H9 (cell line): ENCODE results near the gene ABCF1. TPM values are rescaled to one million over a fixed set of nuclear protein-coding genes. Genes with fewer than 3 reads are reported as not detected.

Experiments
- DNase-seq: peaks from one replicate; pipeline ENCODE4 v3.0.0-alpha.2; 2017
- H2AFZ ChIP-seq: one replicate; pipeline ENCODE4 v1.6.1; 2013; ENCODE audit warnings: mild to moderate bottlenecking, low read length, control low read depth, moderate library complexity
- H2AK5ac ChIP-seq: 2 replicates; pipeline ENCODE4 v1.6.1; 2013; ENCODE audit warnings: low read length, control low read depth, mixed read lengths; ENCODE audit not compliant: insufficient read length
- H2BK120ac ChIP-seq: one replicate; pipeline ENCODE4 v1.6.1; 2013; ENCODE audit warnings: low read depth, mild to moderate bottlenecking, low read length, control low read depth, inconsistent platforms; ENCODE audit not compliant: poor library complexity, severe bottlenecking
- H2BK12ac ChIP-seq: 2 replicates; pipeline ENCODE4 v1.6.1; 2013; ENCODE audit warnings: low read length, control low read depth, mixed read lengths, low read depth; ENCODE audit not compliant: insufficient read length
- H2BK15ac ChIP-seq: 2 replicates; pipeline ENCODE4 v1.6.1; 2013; ENCODE audit warnings: low read depth, low read length, control low read depth
- H2BK20ac ChIP-seq: one replicate; pipeline ENCODE4 v1.6.1; 2013; ENCODE audit warnings: low read depth, mild to moderate bottlenecking, low read length, control low read depth, inconsistent platforms; ENCODE audit not compliant: poor library complexity, severe bottlenecking
- H2BK5ac ChIP-seq: 2 replicates; pipeline ENCODE4 v1.6.1; 2013; ENCODE audit warnings: low read length, control low read depth, mixed read lengths; ENCODE audit not compliant: insufficient read length
- H3K14ac ChIP-seq: 2 replicates; pipeline ENCODE4 v1.6.1; 2013; ENCODE audit warnings: low read length, control low read depth; ENCODE audit not compliant: insufficient read depth
- H3K18ac ChIP-seq: 2 replicates; pipeline ENCODE4 v1.6.1; 2013; ENCODE audit warnings: low read depth, mild to moderate bottlenecking, mixed read lengths, low read length, control low read depth; ENCODE audit not compliant: insufficient read length
- H3K23ac ChIP-seq: 2 replicates; pipeline ENCODE4 v1.6.1; 2013; ENCODE audit warnings: low read length, control low read depth, mixed read lengths, low read depth; ENCODE audit not compliant: insufficient read length
- H3K23me2 ChIP-seq: 2 replicates; pipeline ENCODE4 v1.6.1; 2013; ENCODE audit warnings: low read depth, mild to moderate bottlenecking, mixed read lengths, low read length, control low read depth; ENCODE audit not compliant: insufficient read length, poor library complexity, severe bottlenecking
- H3K27ac ChIP-seq: 2 replicates; pipeline ENCODE4 v1.5.1; 2013; ENCODE audit warnings: low read length, control low read depth, mixed read lengths, low read depth; ENCODE audit not compliant: insufficient read length
- H3K27me3 ChIP-seq: 2 replicates; pipeline ENCODE4 v1.6.1; 2013; ENCODE audit warnings: low read length, control low read depth, inconsistent platforms; ENCODE audit not compliant: insufficient read depth
- H3K4ac ChIP-seq: 2 replicates; pipeline ENCODE4 v1.6.1; 2013; ENCODE audit warnings: low read depth, mild to moderate bottlenecking, control low read depth, inconsistent platforms, low read length, moderate library complexity
- H3K4me1 ChIP-seq: 2 replicates; pipeline ENCODE4 v1.6.1; 2013; ENCODE audit warnings: low read length, control low read depth, inconsistent platforms; ENCODE audit not compliant: insufficient read depth
- H3K4me2 ChIP-seq: 2 replicates; pipeline ENCODE4 v1.6.1; 2013; ENCODE audit warnings: low read length, control low read depth, mixed read lengths; ENCODE audit not compliant: insufficient read length, insufficient read depth
- H3K56ac ChIP-seq: 2 replicates; pipeline ENCODE4 v1.6.1; 2013; ENCODE audit warnings: low read depth, mild to moderate bottlenecking, mixed read lengths, low read length, control low read depth; ENCODE audit not compliant: insufficient read length
- H3K79me1 ChIP-seq: 2 replicates; pipeline ENCODE4 v1.6.1; 2013; ENCODE audit warnings: low read depth, mild to moderate bottlenecking, moderate library complexity, low read length, control low read depth, inconsistent platforms; ENCODE audit not compliant: insufficient read depth, poor library complexity, severe bottlenecking
- H3K79me2 ChIP-seq: 2 replicates; pipeline ENCODE4 v1.6.1; 2013; ENCODE audit warnings: low read length, control low read depth, inconsistent platforms; ENCODE audit not compliant: insufficient read depth
- H3K9ac ChIP-seq: 2 replicates; pipeline ENCODE4 v1.6.1; 2013; ENCODE audit warnings: low read length, control low read depth, mixed read lengths; ENCODE audit not compliant: insufficient read length; ENCODE audit errors: extremely low read depth
- H3K9me3 ChIP-seq: one replicate; pipeline ENCODE4 v1.6.1; 2013; ENCODE audit warnings: low read depth, low read length, inconsistent platforms; ENCODE audit not compliant: control insufficient read depth
- H3T11ph ChIP-seq: one replicate; pipeline ENCODE4 v1.6.1; 2013; ENCODE audit warnings: mild to moderate bottlenecking, low read length, control low read depth, inconsistent platforms
- H4K20me1 ChIP-seq: one replicate; pipeline ENCODE4 v1.6.1; 2013; ENCODE audit not compliant: control insufficient read depth, insufficient read length, insufficient read depth
- H4K5ac ChIP-seq: 2 replicates; pipeline ENCODE4 v1.6.1; 2013; ENCODE audit warnings: low read depth, mild to moderate bottlenecking, mixed read lengths, low read length, control low read depth; ENCODE audit not compliant: insufficient read length
- H4K8ac ChIP-seq: replicated peaks from 2 replicates; pipeline ENCODE4 v1.6.1; 2013; ENCODE audit warnings: low read length, control low read depth, mixed read lengths, low read depth; ENCODE audit not compliant: insufficient read length
- H4K91ac ChIP-seq: 2 replicates; pipeline ENCODE4 v1.6.1; 2013; ENCODE audit warnings: low read depth, mild to moderate bottlenecking, moderate library complexity, mixed read lengths, low read length, control low read depth; ENCODE audit not compliant: insufficient read length
- H3K27ac Mint-ChIP-seq, 3 experiments: 2 replicates in 2 of 3; 3 replicates in 1 of 3; pipeline ENCODE4 v1.8.0; 2020 to 2021; ENCODE audit warnings: mixed read lengths in 3 of 3, mild to moderate bottlenecking in 1 of 3, moderate library complexity in 1 of 3
- H3K27me3 Mint-ChIP-seq: 2 replicates; pipeline ENCODE4 v1.8.0; 2021; ENCODE audit warnings: low read depth, mild to moderate bottlenecking, moderate library complexity, mixed read lengths
- H3K36me3 Mint-ChIP-seq, 3 experiments: 2 replicates in 2 of 3; 3 replicates in 1 of 3; pipeline ENCODE4 v1.8.0; 2020 to 2021; ENCODE audit warnings: low read depth in 3 of 3, mixed read lengths in 3 of 3; ENCODE audit not compliant: insufficient read depth in 1 of 3
- H3K4me1 Mint-ChIP-seq, 2 experiments: 2 replicates each; pipeline ENCODE4 v1.8.0; 2020; ENCODE audit warnings: mixed read lengths in 2 of 2
- H3K4me3 Mint-ChIP-seq, 2 experiments: 2 replicates in 1 of 2; 3 replicates in 1 of 2; pipeline ENCODE4 v1.8.0; 2020 to 2021; ENCODE audit warnings: mild to moderate bottlenecking in 2 of 2, mixed read lengths in 2 of 2, moderate library complexity in 1 of 2
- H3K9me3 Mint-ChIP-seq, 2 experiments: 2 replicates in 1 of 2; 3 replicates in 1 of 2; pipeline ENCODE4 v1.8.0; 2020; ENCODE audit warnings: mild to moderate bottlenecking in 2 of 2, mixed read lengths in 2 of 2, moderate library complexity in 1 of 2
- WGBS: extraction: QIAGEN DNeasy Blood & Tissue Kit; methylation state at CpG from one replicate; pipeline ENCODE4 v1.1.7; 2013; ENCODE audit warnings: missing lambda C conversion rate, low lambda C conversion rate, mixed read lengths; ENCODE audit not compliant: insufficient read length; ENCODE audit errors: extremely low coverage; 5-methylcytosine and 5-hydroxymethylcytosine counted together
- total RNA-seq: library from RNA; stranded (reverse); gene quantifications from 2 replicates; pipeline ENCODE4 v1.2.1, GENCODE V29; 2021
- TF ChIP-seq, protein P1 (sequence below): fragments of 200-600 bp; sonication (generic); conservative IDR thresholded peaks from 3 replicates; pipeline ENCODE4 v1.8.0; 2021; ENCODE audit warnings: antibody characterized with exemption, mild to moderate bottlenecking

ABCF1 gene
- total RNA-seq, 1 experiment from 2014 or later = 118 TPM

DNA sequence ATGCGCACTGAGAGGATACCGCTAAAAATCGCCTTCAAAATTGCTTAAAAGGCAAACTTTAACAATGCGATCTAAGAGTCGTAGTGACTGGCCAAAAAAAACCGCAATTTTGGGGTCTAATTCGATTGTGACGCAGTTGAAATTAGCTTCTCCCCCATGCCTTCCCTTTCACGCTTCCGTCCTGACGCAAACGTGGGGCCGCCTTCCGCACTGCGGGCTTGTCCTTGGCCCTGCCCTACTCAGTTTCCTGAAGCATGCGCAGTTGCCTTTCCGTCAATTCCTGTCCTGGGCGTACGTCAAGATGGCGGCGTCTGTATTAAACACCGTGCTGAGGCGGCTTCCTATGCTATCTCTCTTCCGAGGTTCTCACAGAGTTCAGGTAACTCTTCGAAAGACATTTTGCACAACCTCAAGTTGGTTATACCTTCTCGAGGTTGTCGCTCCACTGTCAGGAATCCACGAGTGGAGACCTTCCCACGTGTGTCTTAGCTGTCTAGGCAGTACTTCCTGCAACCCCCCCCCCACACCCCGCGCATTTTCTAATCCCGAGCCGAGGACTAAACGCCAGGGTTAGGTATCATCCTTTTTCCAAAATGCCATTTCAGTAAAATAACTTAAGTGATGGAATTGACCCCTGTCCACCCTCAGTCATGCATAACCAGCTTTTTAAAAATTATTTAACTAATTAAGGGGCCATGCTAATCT is 46.5 kb downstream of the ABCF1 start, which contains the start of gene MRPS18B:
Gene MRPS18B, plus strand, starts transcription at position 276 of the 705 bp plus-strand sequence. Its CDS starts 26 bp downstream, at position 302.
- peak within 1 kb of the TSS; percentile 83 for H3K14ac ChIP-seq
- no peaks in the 10 kb centered on the region; the same call in 1 of the 2 replicates for H3K27me3 Mint-ChIP-seq
- peaks cover 21% of the 10 kb centered on the region for H3K23me2 ChIP-seq
- H3K56ac ChIP-seq = peak within 1 kb of the TSS; percentile 95
- no peak within 1 kb of the TSS for H2BK20ac ChIP-seq
- H3T11ph ChIP-seq = no peak within 1 kb of the TSS
- no peak within 1 kb of the TSS for H2AK5ac ChIP-seq
- no peak within 1 kb of the TSS for H2AFZ ChIP-seq
- H2BK5ac ChIP-seq = peak within 1 kb of the TSS; percentile 59
- peaks cover 4% of the 10 kb centered on the region; the same call in 1 of the 2 replicates for H3K4me1 ChIP-seq
- TF ChIP-seq, protein P1, sequence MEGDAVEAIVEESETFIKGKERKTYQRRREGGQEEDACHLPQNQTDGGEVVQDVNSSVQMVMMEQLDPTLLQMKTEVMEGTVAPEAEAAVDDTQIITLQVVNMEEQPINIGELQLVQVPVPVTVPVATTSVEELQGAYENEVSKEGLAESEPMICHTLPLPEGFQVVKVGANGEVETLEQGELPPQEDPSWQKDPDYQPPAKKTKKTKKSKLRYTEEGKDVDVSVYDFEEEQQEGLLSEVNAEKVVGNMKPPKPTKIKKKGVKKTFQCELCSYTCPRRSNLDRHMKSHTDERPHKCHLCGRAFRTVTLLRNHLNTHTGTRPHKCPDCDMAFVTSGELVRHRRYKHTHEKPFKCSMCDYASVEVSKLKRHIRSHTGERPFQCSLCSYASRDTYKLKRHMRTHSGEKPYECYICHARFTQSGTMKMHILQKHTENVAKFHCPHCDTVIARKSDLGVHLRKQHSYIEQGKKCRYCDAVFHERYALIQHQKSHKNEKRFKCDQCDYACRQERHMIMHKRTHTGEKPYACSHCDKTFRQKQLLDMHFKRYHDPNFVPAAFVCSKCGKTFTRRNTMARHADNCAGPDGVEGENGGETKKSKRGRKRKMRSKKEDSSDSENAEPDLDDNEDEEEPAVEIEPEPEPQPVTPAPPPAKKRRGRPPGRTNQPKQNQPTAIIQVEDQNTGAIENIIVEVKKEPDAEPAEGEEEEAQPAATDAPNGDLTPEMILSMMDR = no peak
- peak within 1 kb of the TSS; percentile 87 for H3K18ac ChIP-seq
- H3K4me3 Mint-ChIP-seq = peak within 1 kb of the TSS; percentile 92 to 97
- H4K5ac ChIP-seq = peak within 1 kb of the TSS; percentile 63
- H3K79me1 ChIP-seq = peaks cover 4% of the 10 kb centered on the region
- no peak within 1 kb of the TSS for H2BK120ac ChIP-seq
- peak within 1 kb of the TSS; percentile 90 for H3K27ac ChIP-seq
- peaks cover 8 to 12% of the 10 kb centered on the region in 2 experiments; a peak in 3 of 5 replicates for H3K9me3 Mint-ChIP-seq
- peak within 1 kb of the TSS; percentile 89 for H3K4me2 ChIP-seq
- H3K79me2 ChIP-seq = peaks cover 2% of the 10 kb centered on the region; the same call in 1 of the 2 replicates
- no peak within 1 kb of the TSS for H4K91ac ChIP-seq
- no peaks in the 10 kb centered on the region for H3K27me3 ChIP-seq
- H2BK15ac ChIP-seq = no peak within 1 kb of the TSS; the same call in 1 of the 2 replicates
- peaks cover 38 to 64% (median 56%) of the 10 kb centered on the region in 3 experiments for H3K36me3 Mint-ChIP-seq
- H3K4ac ChIP-seq = no peak within 1 kb of the TSS; the same call in 1 of the 2 replicates
- H4K8ac ChIP-seq = no peak within 1 kb of the TSS
- H2BK12ac ChIP-seq = no peak within 1 kb of the TSS
- no peak within 1 kb of the TSS for H3K23ac ChIP-seq
- H3K9ac ChIP-seq = peak within 1 kb of the TSS; percentile 99
- no peaks in the 10 kb centered on the region for H4K20me1 ChIP-seq
- DNase-seq = peak; percentile 96
- peak within 1 kb of the TSS; percentile 99 to 100 (median 100) for H3K27ac Mint-ChIP-seq
- no CpG with 5 or more reads among the region's 34 CpGs for WGBS
- H3K9me3 ChIP-seq = no peaks in the 10 kb centered on the region
- H3K4me1 Mint-ChIP-seq = peaks cover 25 to 28% of the 10 kb centered on the region in 2 experiments
